ENCODE measurements around the gene UNC79. TPM values are rescaled to one million over a fixed set of nuclear protein-coding genes. Genes with fewer than 3 reads are reported as not detected.
A peak's percentile ranks its signal among the peaks of the same experiment; 100 is the strongest.
"Not testable (repeated sequence)": the region's sequence is repeated elsewhere in the genome, so short reads cannot be mapped to it uniquely, and the experiment has no call there.

Gene UNC79
- total RNA-seq, 1 donor from 2014 or later: 0.50 TPM

GRCh38 chr14:93493054-93493453 is 62.3 kb downstream of the UNC79 start:
- no peak for DNase-seq (ENCODE audit: low read depth)

GRCh38 chr14:93493622-93494021 is 62.9 kb downstream of the UNC79 start:
- not testable (repeated sequence) for DNase-seq (ENCODE audit: low read depth)

GRCh38 chr14:93496856-93497741 is 66.4 kb downstream of the UNC79 start:
- peak; percentile 6 for DNase-seq (ENCODE audit: low read depth)

GRCh38 chr14:93510056-93510455 is 79.3 kb downstream of the UNC79 start:
- no peak for DNase-seq (ENCODE audit: low read depth)

- DNase-seq (ENCODE audit: low read depth): no peak
Observed at GRCh38 chr14:93511001-93511400, 80.3 kb downstream of the UNC79 start.

GRCh38 chr14:93520053-93520607 is 89.4 kb downstream of the UNC79 start:
- no peak for DNase-seq (ENCODE audit: low read depth)

- no peak for DNase-seq (ENCODE audit: low read depth)
Observed at GRCh38 chr14:93522221-93522620, 91.5 kb downstream of the UNC79 start.

GRCh38 chr14:93525216-93525615 is 94.5 kb downstream of the UNC79 start:
- DNase-seq (ENCODE audit: low read depth): not testable (repeated sequence)

- peak; percentile 28 for DNase-seq (ENCODE audit: low read depth)
Observed at GRCh38 chr14:93525696-93526451, 95.1 kb downstream of the UNC79 start.

GRCh38 chr14:93527203-93527607 is 96.5 kb downstream of the UNC79 start:
- DNase-seq (ENCODE audit: low read depth): peak; percentile 49

GRCh38 chr14:93528884-93529558 is 98.3 kb downstream of the UNC79 start:
- DNase-seq (ENCODE audit: low read depth): no peak

GRCh38 chr14:93531644-93532043 is 100.9 kb downstream of the UNC79 start:
- DNase-seq (ENCODE audit: low read depth): no peak

GRCh38 chr14:93532541-93532940 is 101.8 kb downstream of the UNC79 start:
- no peak for DNase-seq (ENCODE audit: low read depth)

- no peak for DNase-seq (ENCODE audit: low read depth)
Observed at GRCh38 chr14:93533437-93533836, 102.7 kb downstream of the UNC79 start.

- peak; percentile 74 for DNase-seq (ENCODE audit: low read depth)
Observed at GRCh38 chr14:93533842-93534241, 103.1 kb downstream of the UNC79 start.

GRCh38 chr14:93535537-93535936 is 104.8 kb downstream of the UNC79 start:
- no peak for DNase-seq (ENCODE audit: low read depth)

- DNase-seq (ENCODE audit: low read depth): peak; percentile 36
Observed at GRCh38 chr14:93536945-93537344, 106.2 kb downstream of the UNC79 start.

- no peak for DNase-seq (ENCODE audit: low read depth)
Observed at GRCh38 chr14:93537951-93538350, 107.2 kb downstream of the UNC79 start.

- peak; percentile 31 for DNase-seq (ENCODE audit: low read depth)
Observed at GRCh38 chr14:93538413-93538812, 107.7 kb downstream of the UNC79 start.

- DNase-seq (ENCODE audit: low read depth): no peak
Observed at GRCh38 chr14:93540235-93540634, 109.5 kb downstream of the UNC79 start.

- DNase-seq (ENCODE audit: low read depth): peak; percentile 42
Observed at GRCh38 chr14:93543766-93544165, 113.0 kb downstream of the UNC79 start.

GRCh38 chr14:93544212-93544611 is 113.5 kb downstream of the UNC79 start:
- no peak for DNase-seq (ENCODE audit: low read depth)
